GM19324 (cell line): ENCODE measurements around the gene ANTKMT.

Source experiments
- ATAC-seq: cut with Tn5 transposase; IDR thresholded peaks from one replicate; pipeline ENCODE4 v1.9.1; 2021; ENCODE audit warnings: mild to moderate bottlenecking, moderate library complexity; ENCODE audit not compliant: unreplicated experiment, low FRiP score

Gene ANTKMT

DNA sequence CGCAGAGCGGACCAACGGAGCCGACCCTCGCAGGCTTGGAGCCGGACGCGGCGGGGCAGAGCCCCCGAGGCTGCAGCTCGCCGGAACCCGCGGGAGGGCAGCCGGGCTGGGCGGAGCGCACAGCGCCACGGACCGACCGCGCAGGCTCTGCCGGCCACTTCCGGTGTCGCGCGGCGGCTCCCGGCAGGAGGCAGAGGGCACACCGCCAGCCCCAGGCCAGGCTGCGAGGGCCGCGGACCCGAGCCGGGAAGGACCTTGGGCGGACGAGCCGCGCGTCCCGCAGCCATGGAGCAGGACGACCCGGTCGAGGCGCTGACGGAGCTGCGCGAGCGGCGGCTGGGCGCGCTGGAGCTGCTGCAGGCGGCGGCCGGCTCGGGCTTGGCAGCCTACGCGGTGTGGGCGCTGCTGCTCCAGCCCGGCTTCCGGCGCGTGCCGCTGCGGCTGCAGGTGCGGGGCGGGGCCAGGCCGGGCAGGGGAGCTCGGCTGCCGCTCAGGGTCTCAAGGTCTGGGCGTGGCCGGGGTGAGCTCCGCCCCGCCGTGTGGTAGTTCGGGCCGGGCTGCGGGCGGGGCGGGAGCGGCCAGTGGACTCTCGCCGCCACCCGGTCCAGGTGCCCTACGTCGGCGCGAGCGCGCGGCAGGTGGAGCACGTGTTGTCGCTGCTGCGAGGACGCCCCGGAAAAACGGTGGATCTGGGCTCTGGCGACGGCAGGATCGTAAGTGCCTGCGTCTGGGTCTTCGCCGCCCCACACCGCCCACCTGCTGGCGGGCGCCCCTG lies at the start of gene ANTKMT:
Gene ANTKMT, plus strand, starts transcription at position 157 of the 775 bp plus-strand sequence. Its CDS starts 129 bp downstream, at position 286.
- peak; percentile 74 for ATAC-seq

DNA sequence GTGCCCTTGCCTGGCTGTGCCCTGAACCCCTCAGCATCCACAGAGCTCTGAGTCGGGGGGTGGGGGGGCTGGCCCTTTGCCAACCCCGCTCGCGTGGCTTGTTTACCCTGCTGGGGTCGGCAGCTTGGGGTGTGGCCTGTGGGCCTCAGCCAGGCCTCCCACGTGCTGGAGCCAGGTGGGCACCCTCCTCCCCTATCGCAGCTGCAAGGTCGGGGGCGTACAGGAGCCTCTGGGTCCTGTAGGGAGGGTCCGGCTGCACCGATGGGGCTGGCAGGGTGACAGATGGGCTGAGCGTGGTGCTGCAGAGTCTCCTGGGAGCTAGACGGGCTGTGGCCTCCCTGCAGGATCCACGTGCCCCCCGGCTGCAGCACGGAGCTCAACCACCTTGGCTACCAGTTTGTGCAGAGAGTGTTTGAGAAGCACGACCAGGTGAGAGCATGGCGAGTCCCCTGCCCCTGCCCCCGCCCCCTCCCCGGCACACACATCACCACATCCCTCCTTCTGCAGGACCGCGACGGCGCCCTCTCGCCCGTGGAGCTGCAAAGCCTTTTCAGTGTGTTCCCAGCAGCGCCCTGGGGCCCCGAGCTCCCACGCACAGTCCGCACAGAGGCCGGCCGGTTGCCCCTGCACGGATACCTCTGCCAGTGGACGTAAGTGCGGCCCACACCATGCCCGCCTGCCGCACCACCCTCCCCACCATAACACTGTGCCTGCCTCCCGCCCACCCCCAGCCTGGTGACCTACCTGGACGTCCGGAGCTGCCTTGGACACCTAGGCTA lies 49.4 kb upstream of the ANTKMT start:
- no peak for ATAC-seq

GRCh38 chr16:672371-672770 lies 48.6 kb upstream of the ANTKMT start:
- ATAC-seq, result no peak

- ATAC-seq, result no peak
Measured at GRCh38 chr16:672851-673250, 48.1 kb upstream of the ANTKMT start.

DNA sequence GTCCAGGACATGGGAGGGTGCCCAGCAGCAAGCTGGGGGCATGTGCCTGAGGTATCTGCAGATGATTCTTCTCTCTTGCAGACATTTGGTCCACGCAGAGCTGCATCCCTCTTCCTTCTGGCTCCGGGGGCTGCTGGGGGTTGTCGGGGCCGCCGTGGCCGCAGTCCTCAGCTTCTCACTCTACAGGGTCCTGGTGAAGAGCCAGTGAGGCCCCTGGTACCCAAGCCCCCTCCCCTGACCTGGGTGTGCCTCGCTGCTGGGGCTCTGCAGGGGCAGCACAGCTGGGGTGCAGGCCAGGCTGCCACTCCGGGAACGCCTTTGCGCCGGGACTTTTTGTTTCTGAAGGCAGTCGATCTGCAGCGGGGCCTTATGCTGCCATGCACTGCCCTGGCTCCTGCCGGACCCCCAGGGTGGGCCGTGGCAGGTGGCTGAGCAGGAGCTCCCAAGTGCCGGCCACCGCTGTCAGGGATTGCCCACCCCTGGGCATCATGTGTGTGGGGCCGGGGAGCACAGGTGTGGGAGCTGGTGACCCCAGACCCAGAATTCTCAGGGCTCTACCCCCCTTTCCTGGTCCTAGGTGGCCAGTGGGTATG lies 47.5 kb upstream of the ANTKMT start:
- no peak for ATAC-seq

GRCh38 chr16:674214-674881 lies 46.6 kb upstream of the ANTKMT start:
- ATAC-seq, result no peak

DNA sequence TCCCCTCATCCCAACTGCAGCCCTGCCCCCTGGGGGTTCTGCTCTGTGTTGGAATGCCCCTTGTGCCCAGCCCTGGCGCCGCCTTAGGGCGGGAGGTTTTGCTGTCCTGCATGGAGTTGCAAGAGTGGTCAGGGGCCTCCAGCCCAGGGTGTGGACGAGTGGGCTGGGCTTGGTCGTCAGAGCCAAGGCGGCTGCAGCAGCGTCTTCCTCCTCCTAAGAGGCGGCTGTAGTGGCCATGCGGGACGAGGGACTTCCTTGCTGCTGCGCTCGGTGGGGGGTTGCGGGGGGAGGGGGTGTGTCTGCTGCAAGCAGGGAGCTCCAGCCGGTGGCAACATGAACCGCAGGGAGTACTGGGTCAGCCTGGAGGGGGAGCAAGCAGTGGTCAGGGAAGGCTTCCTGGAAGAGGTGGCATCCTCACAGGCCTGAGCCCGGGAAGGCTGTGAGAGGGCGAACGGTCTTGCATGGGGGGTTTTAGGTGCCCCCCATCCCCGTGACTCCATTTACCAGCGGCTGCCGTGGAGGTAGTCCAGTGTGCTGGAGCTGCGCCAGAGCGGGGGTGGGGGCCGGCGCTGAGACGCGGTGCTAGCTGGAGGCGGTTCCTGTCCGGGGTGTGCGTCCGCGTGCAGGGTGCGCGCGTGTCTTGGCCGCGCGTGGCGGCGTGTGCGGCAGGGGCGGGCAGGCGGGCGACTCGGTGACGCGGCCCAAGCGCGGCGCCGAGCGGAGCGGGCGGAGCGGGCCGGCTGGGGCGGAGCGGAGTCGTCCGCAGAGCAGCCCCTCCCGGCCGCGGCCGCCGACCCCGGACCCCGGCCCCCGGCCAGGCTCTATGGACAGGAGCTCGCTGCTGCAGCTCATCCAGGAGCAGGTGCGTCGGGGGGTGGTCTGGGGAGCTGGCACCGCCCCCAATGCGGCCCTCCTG lies 45.7 kb upstream of the ANTKMT start, which contains the start of gene RHBDL1:
Gene RHBDL1, plus strand, starts transcription at position 704 of the 916 bp plus-strand sequence. Its CDS starts 120 bp downstream, at position 824.
- ATAC-seq, result no peak

DNA sequence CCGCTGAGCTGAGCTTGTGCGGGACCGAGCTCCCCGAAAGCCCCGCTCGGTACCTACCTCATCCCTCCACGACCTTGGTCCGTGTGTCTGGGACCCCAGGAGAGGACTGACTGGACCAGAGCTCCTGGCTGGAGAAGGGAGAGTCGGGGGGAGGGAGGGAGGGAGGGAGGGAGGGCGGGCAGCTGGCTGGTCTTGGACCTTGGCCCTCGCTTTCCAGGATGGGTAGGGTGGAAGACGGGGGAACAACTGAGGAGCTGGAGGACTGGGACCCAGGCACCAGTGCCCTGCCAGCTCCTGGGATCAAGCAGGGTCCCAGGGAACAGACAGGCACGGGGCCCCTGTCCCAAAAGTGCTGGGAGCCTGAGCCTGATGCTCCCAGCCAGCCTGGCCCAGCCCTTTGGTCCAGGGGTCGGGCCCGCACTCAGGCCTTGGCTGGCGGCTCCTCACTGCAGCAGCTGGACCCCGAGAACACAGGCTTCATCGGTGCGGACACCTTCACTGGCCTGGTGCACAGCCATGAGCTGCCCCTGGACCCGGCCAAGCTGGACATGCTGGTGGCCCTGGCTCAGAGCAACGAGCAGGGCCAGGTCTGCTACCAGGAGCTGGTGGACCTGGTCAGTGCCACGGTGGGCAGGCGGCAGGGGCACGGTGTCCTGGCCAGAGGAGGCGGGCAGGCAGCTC lies 44.9 kb upstream of the ANTKMT start:
- ATAC-seq, result no peak

GRCh38 chr16:676565-676902 lies 44.4 kb upstream of the ANTKMT start:
- ATAC-seq, result no peak

- no peak for ATAC-seq
Measured at GRCh38 chr16:676913-677312, 44.0 kb upstream of the ANTKMT start.

DNA sequence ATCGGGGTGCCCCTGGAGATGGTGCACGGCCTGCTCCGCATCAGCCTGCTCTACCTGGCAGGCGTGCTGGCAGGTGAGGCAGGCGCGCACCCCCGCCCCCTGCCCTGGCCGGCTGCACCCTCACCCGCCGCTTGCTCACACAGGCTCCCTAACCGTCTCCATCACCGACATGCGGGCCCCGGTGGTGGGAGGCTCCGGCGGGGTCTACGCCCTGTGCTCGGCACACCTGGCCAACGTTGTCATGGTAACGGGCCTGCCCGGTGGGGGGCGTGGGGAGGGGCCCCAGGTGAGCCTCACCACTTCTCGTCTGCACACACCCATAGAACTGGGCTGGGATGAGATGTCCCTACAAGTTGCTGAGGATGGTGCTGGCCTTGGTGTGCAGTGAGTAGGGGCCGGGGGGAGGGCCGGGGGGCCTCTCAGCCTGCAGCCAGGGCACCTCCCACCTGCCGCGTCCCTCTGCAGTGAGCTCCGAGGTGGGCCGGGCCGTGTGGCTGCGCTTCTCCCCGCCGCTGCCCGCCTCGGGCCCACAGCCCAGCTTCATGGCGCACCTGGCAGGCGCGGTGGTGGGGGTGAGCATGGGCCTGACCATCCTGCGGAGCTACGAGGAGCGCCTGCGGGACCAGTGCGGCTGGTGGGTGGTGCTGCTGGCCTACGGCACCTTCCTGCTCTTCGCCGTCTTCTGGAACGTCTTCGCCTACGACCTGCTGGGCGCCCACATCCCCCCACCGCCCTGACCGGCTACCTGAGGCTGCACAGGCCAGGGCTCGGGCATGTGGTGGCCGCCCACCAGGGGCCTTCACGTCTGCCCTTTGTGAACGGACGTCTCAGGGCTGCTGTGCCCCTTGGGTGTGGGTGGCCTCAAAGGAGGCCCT lies 43.4 kb upstream of the ANTKMT start:
- no peak for ATAC-seq

DNA sequence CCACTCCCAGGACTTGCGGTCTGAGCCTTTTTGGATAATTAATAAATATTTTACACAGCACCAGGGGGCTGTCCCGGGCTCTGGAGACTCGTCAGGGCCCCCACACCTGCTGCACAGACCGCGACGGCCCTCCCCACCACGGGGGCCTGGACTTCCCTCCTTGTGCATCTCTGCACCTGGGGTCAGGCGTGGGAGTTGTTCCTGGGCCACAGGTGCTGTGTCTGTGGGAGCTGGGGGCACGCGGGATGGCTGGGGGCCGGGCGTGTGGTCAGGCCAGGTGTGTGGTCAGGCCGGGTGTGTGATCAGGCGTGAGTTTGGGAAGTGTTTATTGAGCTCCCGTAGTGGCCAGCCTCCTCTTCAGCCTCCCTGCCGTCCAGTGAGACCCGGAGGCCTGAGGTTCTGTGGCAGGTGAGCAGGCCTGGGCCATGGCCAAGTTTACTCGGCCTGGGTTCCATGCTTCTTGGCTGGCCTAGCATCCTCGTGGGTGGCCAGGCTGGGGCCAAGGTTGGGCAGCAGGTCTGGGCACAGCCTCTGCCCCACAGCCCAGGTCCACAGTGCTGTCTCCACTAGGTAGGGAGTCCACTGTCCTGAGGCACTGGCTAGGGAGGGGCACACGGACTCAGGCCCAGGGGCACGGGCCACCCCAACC lies 42.6 kb upstream of the ANTKMT start:
- no peak for ATAC-seq

- ATAC-seq, result peak; percentile 1
Measured at GRCh38 chr16:678858-679813, 41.8 kb upstream of the ANTKMT start.

- ATAC-seq, result peak; percentile 61
Measured at GRCh38 chr16:679814-680624, 40.9 kb upstream of the ANTKMT start, which contains the start of gene STUB1. TSS of gene STUB1 (plus strand) at chr16:680410. CDS start at chr16:680526, 116 bp downstream.

DNA sequence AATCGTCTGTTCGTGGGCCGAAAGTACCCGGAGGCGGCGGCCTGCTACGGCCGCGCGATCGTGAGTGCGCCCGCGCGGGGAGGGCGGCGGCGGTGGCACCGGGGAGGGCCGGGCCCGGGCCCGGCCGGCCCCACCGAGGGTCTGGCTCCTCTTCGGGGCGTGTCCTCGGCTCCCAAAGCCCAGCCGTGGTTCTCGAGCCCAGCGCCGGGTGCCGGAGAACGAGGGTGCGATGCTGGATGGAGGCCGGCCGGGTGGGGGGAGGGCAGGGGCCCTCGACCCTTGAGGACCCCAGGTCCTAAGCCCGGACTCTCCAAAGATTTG lies 40.4 kb upstream of the ANTKMT start:
- peak; percentile 2 for ATAC-seq
